WTC11 (cell line): ENCODE measurements around the gene EPN1. TPM values are rescaled to one million over a fixed set of nuclear protein-coding genes. Genes with fewer than 3 reads are reported as not detected.

Experiments used
- ATAC-seq: fragments of 200-7000 bp; cut with Tn5 transposase; 2 replicates; pipeline ENCODE4 v1.10.0; 2021; ENCODE audit warnings: mild to moderate bottlenecking, moderate library complexity
- CTCF ChIA-PET: fragments of 300-600 bp; sonication (Branson Sonifier 250); formaldehyde crosslinking; loops from one replicate; lab custom pipeline; 2021; ENCODE audit warnings: antibody characterized with exemption; lab: Charles Lee
- POLR2A ChIA-PET: fragments of 350-600 bp; sonication (Branson Sonifier 250); formaldehyde crosslinking; loops from one replicate; lab custom pipeline; 2021; ENCODE audit warnings: antibody characterized with exemption; lab: Charles Lee
- DNase-seq: peaks from one replicate; pipeline ENCODE4 v3.0.0; 2021; ENCODE audit warnings: low spot score
- H3K27ac Mint-ChIP-seq: 2 replicates; pipeline ENCODE4 v1.8.0; 2021; ENCODE audit warnings: mixed read lengths
- H3K27me3 Mint-ChIP-seq: 2 replicates; pipeline ENCODE4 v1.8.0; 2021; ENCODE audit warnings: low read depth, mild to moderate bottlenecking, moderate library complexity, mixed read lengths
- H3K36me3 Mint-ChIP-seq: 2 replicates; pipeline ENCODE4 v1.8.0; 2021; ENCODE audit warnings: mixed read lengths
- H3K4me1 Mint-ChIP-seq: 2 replicates; pipeline ENCODE4 v1.8.0; 2022; ENCODE audit warnings: mixed read lengths
- H3K4me3 Mint-ChIP-seq: 2 replicates; pipeline ENCODE4 v1.8.0; 2021; ENCODE audit warnings: mild to moderate bottlenecking, moderate library complexity, mixed read lengths
- H3K9me3 Mint-ChIP-seq: 2 replicates; pipeline ENCODE4 v1.8.0; 2021; ENCODE audit warnings: mixed read lengths
- ARID4B ChIP-seq: sonication (generic); formaldehyde crosslinking; IDR thresholded peaks from 2 replicates; pipeline ENCODE4 v1.8.0; 2023; ENCODE audit warnings: missing genetic modification reagents, mild to moderate bottlenecking, borderline replicate concordance
- ATF3 ChIP-seq: sonication (generic); formaldehyde crosslinking; conservative IDR thresholded peaks from 2 replicates; pipeline ENCODE4 v1.8.1; 2022; ENCODE audit warnings: mild to moderate bottlenecking, missing genetic modification reagents
- ELF4 ChIP-seq: sonication (generic); formaldehyde crosslinking; IDR thresholded peaks from 2 replicates; pipeline ENCODE4 v1.8.1; 2022; ENCODE audit warnings: low read depth, mild to moderate bottlenecking, moderate library complexity, missing genetic modification reagents
- ETV6 ChIP-seq: sonication (generic); formaldehyde crosslinking; IDR thresholded peaks from 2 replicates; pipeline ENCODE4 v1.8.1; 2022; ENCODE audit warnings: mild to moderate bottlenecking, missing genetic modification reagents
- FOXP1 ChIP-seq: sonication (generic); formaldehyde crosslinking; IDR thresholded peaks from 2 replicates; pipeline ENCODE4 v1.8.0; 2022; ENCODE audit warnings: missing genetic modification reagents, mild to moderate bottlenecking, moderate library complexity, borderline replicate concordance
- FOXP4 ChIP-seq: sonication (generic); formaldehyde crosslinking; IDR thresholded peaks from 2 replicates; pipeline ENCODE4 v1.8.0; 2022; ENCODE audit warnings: mild to moderate bottlenecking, missing genetic modification reagents
- GABPB1 ChIP-seq: sonication (generic); formaldehyde crosslinking; IDR thresholded peaks from 2 replicates; pipeline ENCODE4 v1.8.1; 2023; ENCODE audit warnings: mild to moderate bottlenecking, missing genetic modification reagents
- HMGXB4 ChIP-seq: sonication (generic); formaldehyde crosslinking; IDR thresholded peaks from 2 replicates; pipeline ENCODE4 v1.8.1; 2023; ENCODE audit warnings: mild to moderate bottlenecking, moderate library complexity, missing genetic modification reagents
- JAZF1 ChIP-seq: fragments of 250-450 bp; sonication (Bioruptor Pico); IDR thresholded peaks from 2 replicates; pipeline ENCODE4 v1.9.0; 2021; ENCODE audit warnings: moderate library complexity, mild to moderate bottlenecking, inconsistent platforms
- JUN ChIP-seq: sonication (generic); formaldehyde crosslinking; IDR thresholded peaks from 2 replicates; pipeline ENCODE4 v1.8.0; 2023; ENCODE audit warnings: mild to moderate bottlenecking, missing genetic modification reagents
- KAT7 ChIP-seq: sonication (generic); formaldehyde crosslinking; IDR thresholded peaks from 2 replicates; pipeline ENCODE4 v1.8.1; 2023; ENCODE audit warnings: missing genetic modification reagents, mild to moderate bottlenecking, borderline replicate concordance
- MAX ChIP-seq: sonication (generic); formaldehyde crosslinking; IDR thresholded peaks from 2 replicates; pipeline ENCODE4 v1.8.0; 2022; ENCODE audit warnings: mild to moderate bottlenecking, missing genetic modification reagents
- PRDM15 ChIP-seq: sonication (generic); formaldehyde crosslinking; IDR thresholded peaks from 2 replicates; pipeline ENCODE4 v1.8.0; 2022; ENCODE audit warnings: missing genetic modification reagents
- RELA ChIP-seq: sonication (generic); formaldehyde crosslinking; IDR thresholded peaks from 2 replicates; pipeline ENCODE4 v1.8.1; 2022; ENCODE audit warnings: missing genetic modification reagents, mild to moderate bottlenecking, borderline replicate concordance
- SP1 ChIP-seq: sonication (generic); formaldehyde crosslinking; conservative IDR thresholded peaks from 2 replicates; pipeline ENCODE4 v1.8.1; 2022; ENCODE audit warnings: missing genetic modification reagents
- TEAD1 ChIP-seq: sonication (generic); formaldehyde crosslinking; IDR thresholded peaks from 2 replicates; pipeline ENCODE4 v1.8.0; 2022; ENCODE audit warnings: mild to moderate bottlenecking, missing genetic modification reagents
- TEAD4 ChIP-seq: sonication (generic); formaldehyde crosslinking; IDR thresholded peaks from 2 replicates; pipeline ENCODE4 v1.8.0; 2022; ENCODE audit warnings: mild to moderate bottlenecking, missing genetic modification reagents
- ZBTB21 ChIP-seq: sonication (generic); formaldehyde crosslinking; IDR thresholded peaks from 2 replicates; pipeline ENCODE4 v1.8.1; 2023; ENCODE audit warnings: mild to moderate bottlenecking, missing genetic modification reagents, borderline replicate concordance
- ZBTB43 ChIP-seq: sonication (generic); formaldehyde crosslinking; IDR thresholded peaks from 2 replicates; pipeline ENCODE4 v1.8.1; 2023; ENCODE audit warnings: mild to moderate bottlenecking, missing genetic modification reagents
- ZNF121 ChIP-seq: sonication (generic); formaldehyde crosslinking; IDR thresholded peaks from 2 replicates; pipeline ENCODE4 v1.8.0; 2023; ENCODE audit warnings: missing genetic modification reagents
- ZNF219 ChIP-seq: sonication (generic); formaldehyde crosslinking; IDR thresholded peaks from 2 replicates; pipeline ENCODE4 v1.8.0; 2023; ENCODE audit warnings: missing genetic modification reagents, mild to moderate bottlenecking, borderline replicate concordance
- ZNF396 ChIP-seq: fragments of 250-450 bp; sonication (Bioruptor Pico); IDR thresholded peaks from 2 replicates; pipeline ENCODE4 v1.8.0; 2021; ENCODE audit warnings: mild to moderate bottlenecking, moderate library complexity, borderline replicate concordance
- total RNA-seq: library from RNA; stranded (reverse); gene quantifications from 3 replicates; pipeline ENCODE4 v1.2.3, GENCODE V29; 2021

Gene EPN1
- total RNA-seq, 1 experiment from 2014 or later = 234 TPM

- peak within 1 kb of the TSS; percentile 86 for H3K4me3 Mint-ChIP-seq
- POLR2A ChIA-PET = interaction anchor here (0.6 to 2.1 kb wide), 6 partner anchors 23 to 163 kb away, joined by 3 to 6 read pairs (median 3); partner anchors contain the start of genes FIZ1 and NAT14
- H3K27ac Mint-ChIP-seq = peak within 1 kb of the TSS; percentile 89
- H3K9me3 Mint-ChIP-seq = no peaks in the 10 kb centered on the region
- ATAC-seq = peak; percentile 43
- peaks cover 26% of the 10 kb centered on the region for H3K4me1 Mint-ChIP-seq
- H3K36me3 Mint-ChIP-seq = peaks cover 16% of the 10 kb centered on the region
- CTCF ChIA-PET = interaction anchor here (0.5 to 4.6 kb wide), 14 partner anchors 13 to 507 kb away, joined by 3 to 25 read pairs (median 6); partner anchors contain the start of genes FIZ1, ZNF784 and ZNF865
- no peaks in the 10 kb centered on the region for H3K27me3 Mint-ChIP-seq
- DNase-seq = peak; percentile 85
- TF ChIP-seq FOXP1 (0 out of 2 replicates have a peak, but pooled peaks have one; percentile 12), ARID4B (0 out of 2 replicates have a peak, but pooled peaks have one; percentile 42), TEAD4 (0 out of 2 replicates have a peak, but pooled peaks have one; percentile 39), ZNF219 (0 out of 2 replicates have a peak, but pooled peaks have one; percentile 19), SP1 (CRISPR knock-in tag) (peak; percentile 74), RELA (CRISPR knock-in tag) (peak; percentile 39; the same call in 1 of the 2 replicates), ZBTB21 (no peak), JAZF1 (CRISPR knock-in tag) (no peak), PRDM15 (peak; percentile 20; the same call in 1 of the 2 replicates), JUN (CRISPR knock-in tag) (no peak), FOXP4 (peak; percentile 87), ATF3 (CRISPR knock-in tag) (no peak), KAT7 (0 out of 2 replicates have a peak, but pooled peaks have one; percentile 26), ELF4 (CRISPR knock-in tag) (0 out of 2 replicates have a peak, but pooled peaks have one; percentile 59), MAX (CRISPR knock-in tag) (peak; percentile 64; the same call in 1 of the 2 replicates), GABPB1 (CRISPR knock-in tag) (no peak), HMGXB4 (CRISPR knock-in tag) (peak; percentile 85), ZNF396 (CRISPR knock-in tag) (no peak), TEAD1 (CRISPR knock-in tag) (no peak), ETV6 (peak; percentile 80), ZBTB43 (peak; percentile 62; the same call in 1 of the 2 replicates), ZNF121 (0 out of 2 replicates have a peak, but pooled peaks have one; percentile 17)
These were observed 27.1 kb upstream of the EPN1 start, which contains the start of gene CCDC106 for GRCh38 chr19:55647732-55648584. CCDC106 (plus strand) TSS chr19:55648212; CDS start chr19:55649047, 835 bp downstream.
